GM18499 (cell line): ENCODE data around the gene LAMB1.
"Not testable (repeated sequence)": the region's sequence is repeated elsewhere in the genome, so short reads cannot be mapped to it uniquely, and the experiment has no call there.

Experiments
- ATAC-seq: cut with Tn5 transposase; IDR thresholded peaks from one replicate; pipeline ENCODE4 v1.9.1; 2021; ENCODE audit warnings: moderate number of reproducible peaks; ENCODE audit not compliant: insufficient read depth, unreplicated experiment

LAMB1 gene

DNA sequence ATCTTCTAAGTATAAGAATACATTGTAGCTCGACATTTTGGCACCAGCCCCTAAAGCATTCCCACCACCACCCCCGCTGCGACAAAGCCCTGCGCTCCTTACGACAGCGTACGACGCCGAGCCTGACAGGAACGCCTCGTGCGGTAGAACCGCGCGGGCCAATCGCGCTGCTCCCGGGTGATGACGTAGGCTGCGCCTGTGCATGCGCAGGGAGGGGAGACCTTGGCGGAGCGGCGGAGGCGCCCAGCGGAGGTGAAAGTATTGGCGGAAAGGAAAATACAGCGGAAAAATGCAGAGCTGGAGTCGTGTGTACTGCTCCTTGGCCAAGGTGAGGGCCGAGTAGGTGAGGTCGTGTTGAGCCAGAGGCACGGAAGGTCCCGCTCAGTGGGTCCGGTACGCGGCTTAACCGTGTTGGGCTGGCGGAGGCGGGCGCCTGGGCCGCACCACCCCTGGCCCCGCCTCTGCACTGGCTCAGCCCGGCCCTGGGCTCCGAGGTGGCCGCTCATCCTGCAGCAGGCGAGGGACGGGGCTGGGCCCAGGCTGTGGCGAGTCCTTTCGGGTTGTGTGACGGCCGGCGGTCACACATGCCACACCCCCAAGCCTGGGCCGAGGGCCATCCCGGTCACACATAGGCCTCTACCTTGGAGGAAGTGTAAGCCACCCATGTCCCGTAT lies 111.9 kb downstream of the LAMB1 start, which contains the start of gene DLD:
TSS of gene DLD (plus strand) at position 222 of the 674 bp plus-strand sequence. CDS start at position 290, 68 bp downstream.
- peak; percentile 87 for ATAC-seq

DNA sequence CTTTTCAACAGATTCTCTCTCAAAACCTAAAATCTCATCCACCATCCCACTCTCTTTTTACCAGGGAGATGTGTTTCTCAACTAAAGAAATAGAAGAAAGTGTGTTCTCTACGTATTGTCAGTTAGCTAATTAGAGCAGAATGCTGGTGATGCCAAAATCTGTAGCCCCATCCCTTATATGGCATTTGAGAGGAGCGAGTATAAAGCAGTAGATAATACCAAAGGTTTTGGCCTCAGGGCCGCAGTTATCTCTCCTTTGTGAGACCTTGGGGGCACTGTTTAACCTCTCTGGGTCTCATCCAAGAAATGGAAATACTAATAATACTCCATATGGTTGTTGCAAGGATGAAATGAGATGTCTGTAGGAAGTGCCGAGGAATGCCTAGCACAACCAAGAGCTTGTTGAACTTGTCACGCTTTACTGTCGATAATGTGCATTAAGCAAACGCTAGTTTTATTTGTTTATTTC lies 112.4 kb downstream of the LAMB1 start:
- peak; percentile 3 for ATAC-seq

DNA sequence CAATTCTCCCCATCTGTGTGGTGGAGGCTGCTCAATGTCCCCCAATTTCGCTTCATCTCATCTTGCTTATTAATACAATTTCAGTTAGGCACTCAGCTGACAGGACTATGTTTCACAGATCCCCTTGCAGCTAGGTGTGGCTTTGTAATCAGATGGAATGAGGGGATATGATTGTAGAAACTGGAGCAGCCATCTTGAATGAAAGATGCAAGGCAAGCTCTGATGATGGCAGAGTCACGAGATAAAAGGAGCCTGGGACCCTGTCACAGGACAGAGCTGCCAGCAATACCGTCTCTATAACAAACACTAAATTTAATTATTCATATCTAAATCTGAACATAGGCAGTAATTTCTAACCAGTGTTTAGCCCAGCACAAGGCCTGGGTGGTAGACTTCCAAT lies 113.0 kb downstream of the LAMB1 start:
- ATAC-seq: no peak

DNA sequence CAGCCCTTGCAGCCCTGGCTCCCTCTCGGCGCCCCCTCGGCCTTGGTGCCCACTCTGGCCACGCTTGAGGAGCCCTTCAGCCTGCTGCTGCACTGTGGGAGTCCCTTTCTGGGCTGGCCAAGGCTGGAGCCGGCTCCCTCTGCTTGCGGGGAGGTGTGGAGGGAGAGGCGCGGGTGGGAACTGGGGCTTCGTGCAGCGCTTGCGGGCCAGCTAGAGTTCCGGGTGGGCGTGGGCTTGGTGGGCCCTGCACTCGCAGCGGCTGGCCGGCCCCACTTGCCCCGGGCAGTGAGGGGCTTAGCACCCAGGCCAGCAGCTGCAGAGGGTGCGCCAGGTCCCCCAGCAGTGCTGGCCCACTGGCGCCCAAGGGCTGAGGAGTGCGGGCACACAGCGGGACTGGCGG lies 115.1 kb downstream of the LAMB1 start:
- not testable (repeated sequence) for ATAC-seq

DNA sequence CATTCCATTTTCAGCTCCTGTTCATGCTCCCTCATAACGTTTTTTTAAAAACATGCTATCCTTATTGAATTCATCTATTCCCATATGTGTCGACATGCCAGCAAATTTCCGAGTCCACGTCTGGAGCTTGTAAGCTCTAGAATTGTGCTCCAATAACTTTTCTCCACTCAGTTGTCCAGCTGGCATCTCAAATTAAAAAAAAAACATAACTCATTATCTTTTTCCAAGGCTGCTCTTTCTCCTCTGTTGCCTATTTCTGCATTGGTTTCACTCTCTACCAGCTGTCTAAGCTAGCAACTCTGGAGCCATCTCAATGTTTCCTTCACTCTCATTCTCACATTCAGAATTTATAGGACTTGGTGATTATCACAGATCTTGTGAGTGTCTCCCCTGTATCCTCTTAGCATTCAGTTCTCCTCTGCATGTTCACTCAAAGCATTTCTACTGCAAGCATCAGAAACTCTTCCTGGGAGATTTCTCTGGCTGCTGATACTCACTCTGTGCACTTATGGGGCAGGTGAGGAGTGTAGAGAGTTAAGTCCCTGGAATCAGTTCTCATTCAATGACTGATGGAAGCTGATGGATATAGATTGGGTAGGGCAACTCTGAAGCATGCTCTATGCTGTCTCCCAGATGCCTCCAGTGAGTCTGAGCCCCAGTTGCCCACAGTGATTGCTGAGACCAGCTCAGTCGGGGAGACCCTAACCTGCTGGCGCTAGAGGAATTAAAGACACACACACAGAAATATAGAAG lies 118.7 kb downstream of the LAMB1 start:
- no peak for ATAC-seq

DNA sequence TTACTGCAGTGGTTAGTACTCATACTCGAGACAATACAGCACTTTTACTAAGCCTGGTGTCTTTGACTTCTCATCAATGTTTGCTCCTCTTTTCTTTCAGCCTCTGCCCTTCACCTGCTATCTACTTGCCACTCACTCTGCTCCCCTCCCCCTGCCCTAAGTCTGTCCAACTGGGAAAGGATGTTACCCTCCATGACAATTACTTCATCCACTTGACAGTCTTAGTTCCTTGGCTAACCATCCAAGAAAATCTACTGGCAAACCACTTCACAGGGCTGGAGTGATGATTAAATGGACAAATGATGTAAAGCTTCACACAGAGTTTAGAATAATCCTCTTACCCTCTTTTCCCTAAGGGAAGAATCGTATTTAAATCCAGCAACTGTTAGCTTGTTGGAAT lies 120.2 kb downstream of the LAMB1 start:
- ATAC-seq: no peak

DNA sequence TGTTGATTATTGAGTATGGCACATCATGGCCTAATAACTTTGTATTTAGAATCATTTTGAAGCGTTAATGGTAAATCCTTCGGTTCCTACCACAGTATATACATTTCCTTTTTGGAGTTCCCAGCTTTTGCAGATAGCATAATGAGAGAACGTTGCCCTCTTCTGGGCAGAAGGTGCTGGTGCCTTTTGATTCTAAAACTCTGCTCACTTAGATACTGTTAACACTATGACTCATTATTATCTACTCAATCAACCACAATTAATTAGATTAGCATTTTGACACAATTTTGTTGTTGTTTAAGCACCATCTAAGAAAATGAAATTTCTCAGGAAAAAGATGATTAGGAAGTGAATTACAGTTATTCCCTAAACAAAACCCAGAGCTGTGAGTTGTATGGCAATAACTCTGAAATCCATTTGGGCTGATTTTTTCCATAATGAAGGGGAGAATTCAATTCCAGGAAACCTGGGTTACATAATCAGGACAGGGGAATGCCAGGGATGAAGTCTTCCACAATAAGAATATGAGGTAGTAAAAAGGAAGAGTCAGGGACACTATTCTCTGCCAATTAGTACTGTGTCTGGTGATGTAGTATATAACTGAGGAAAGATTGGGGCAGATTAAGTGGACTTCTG lies 123.4 kb downstream of the LAMB1 start:
- peak; percentile 69 for ATAC-seq

DNA sequence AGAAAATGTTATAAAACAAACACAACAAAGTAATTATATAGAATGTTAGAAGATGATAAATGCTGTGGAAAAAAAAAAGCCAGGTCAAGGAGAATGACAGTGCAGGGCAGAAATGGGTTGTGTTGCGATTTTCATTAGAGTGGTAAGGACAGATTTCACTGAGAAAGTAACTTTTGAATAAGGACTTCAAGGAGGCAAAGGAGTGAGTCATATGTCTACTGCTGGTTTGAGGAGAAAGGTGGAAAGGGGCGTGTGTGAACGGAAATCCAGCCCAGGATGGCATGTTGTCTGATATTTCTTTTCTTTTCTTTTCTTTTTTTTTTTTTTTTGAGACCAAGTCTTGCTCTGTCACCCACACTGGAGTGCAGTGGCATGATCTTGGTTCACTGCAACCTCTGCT lies 124.3 kb downstream of the LAMB1 start:
- ATAC-seq: no peak

DNA sequence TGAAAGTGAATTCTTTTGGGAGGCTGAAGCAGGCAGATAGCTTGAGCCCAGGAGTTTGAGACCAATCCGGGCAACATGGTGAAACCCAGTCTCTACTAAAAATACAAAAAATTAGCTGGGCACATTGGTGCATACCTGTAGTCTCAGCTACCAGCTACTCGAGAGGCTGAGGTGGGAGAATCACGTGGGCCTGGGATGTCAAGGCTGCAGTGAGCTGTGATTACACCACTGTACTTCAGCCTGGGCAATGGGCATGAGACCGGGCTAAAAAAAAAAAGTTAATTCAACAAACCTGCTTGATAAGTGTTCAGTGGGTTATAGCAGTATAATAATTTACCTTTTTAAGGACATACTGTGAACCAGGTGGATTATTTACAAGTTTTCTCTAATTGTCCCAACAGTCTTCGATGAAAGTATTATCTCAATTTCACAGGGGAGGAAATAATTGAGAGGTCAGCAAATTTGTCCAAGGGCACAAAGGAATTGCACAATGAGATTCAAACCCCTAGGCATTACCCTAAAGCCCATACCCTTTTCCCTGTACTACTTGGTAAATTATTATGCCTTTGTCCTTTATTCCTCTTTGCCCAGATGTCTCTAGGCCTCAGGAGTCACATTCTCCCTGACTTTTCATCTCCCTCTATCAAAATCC lies 125.1 kb downstream of the LAMB1 start:
- ATAC-seq: no peak

DNA sequence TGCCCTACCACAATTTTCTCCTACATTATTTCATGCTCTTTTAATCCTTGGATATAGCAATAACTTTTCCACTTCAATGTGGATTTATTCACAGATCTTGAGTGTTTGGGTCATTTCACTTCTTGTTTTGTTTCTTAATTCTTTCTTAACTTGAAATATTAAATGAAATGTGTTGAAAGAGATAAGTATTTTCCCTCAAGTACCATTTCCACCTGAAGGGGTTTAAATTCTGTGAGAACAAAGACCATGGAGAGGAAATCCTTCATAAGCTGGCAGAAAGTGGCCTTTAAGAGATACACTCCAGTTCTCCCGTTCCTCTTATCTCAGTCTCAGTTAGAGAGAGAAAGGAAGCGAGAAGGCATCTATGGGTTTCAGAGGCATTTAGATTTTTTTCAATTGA lies 126.0 kb downstream of the LAMB1 start:
- no peak for ATAC-seq

DNA sequence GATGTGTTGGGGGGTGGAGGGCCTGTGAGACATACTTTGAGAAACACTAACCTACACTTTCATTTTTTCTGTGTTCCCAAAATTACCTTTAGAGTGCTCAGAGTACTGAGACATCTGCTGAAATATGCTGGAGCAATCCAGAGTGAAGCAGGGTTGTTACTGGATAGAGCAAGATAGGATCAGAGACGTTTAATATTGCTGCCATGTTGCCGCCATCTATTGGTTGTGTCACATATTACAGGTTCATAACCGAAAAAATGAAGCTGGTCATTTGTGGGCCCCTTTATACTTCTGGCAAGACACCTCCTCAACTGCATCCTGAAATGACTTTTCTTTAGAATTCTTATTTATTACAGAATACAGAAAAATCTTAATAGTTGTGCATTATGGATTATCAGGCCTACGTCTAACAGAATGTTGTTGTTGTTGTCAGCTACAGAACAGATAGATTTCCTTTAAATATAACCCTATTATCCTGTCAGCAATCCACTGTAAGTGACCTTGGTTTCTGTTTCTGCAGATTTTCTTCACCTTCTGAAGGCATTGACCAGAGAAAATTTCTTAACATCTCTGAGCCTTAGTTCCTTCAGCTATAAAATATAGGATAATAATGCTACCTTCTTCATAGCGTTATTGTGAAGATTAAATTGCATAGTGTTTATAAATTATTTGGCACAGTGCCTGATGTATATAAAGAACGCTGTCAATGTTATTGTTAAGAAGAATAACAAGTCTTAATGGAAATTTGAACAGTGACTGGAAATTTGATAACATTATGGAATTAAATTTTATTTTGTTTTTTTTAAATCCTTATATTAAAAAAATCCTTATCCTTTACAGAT lies 128.1 kb downstream of the LAMB1 start:
- ATAC-seq: no peak

DNA sequence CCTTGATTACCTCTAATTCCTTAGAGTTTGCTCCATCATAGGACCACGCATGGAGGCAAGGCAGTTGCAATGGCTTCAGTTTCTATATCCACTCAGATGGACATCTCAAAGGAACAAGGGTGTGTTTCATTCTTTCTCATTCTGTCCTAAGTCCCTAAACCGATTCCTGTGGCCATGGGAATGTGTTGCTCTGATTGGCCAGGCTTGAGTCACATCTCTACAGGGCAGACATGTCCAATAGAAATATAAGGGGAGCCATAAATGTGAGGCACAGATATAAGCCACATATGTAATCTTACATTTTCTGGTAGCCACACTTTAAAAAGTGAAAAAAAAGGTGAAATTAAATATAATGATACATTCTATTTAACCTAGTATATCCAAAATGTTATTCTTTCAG lies 128.8 kb downstream of the LAMB1 start:
- no peak for ATAC-seq
